ENCODE results near the gene MLLT1.

MLLT1 gene

GRCh38 chr19:6236310-6237291 is 43.2 kb downstream of the MLLT1 start:
- FAIRE-seq (no peak), DNase-seq (ENCODE audit: insufficient read length, low spot score) (no peak)

GRCh38 chr19:6235031-6235951 is 44.5 kb downstream of the MLLT1 start:
- no peak for FAIRE-seq
- DNase-seq (ENCODE audit: insufficient read length, low spot score) = no peak

- no peak for DNase-seq (ENCODE audit: insufficient read length, low spot score)
- FAIRE-seq = no peak
Observed at GRCh38 chr19:6234527-6234926, 45.2 kb downstream of the MLLT1 start.

GRCh38 chr19:6233827-6234511 is 45.8 kb downstream of the MLLT1 start:
- no peak for DNase-seq (ENCODE audit: insufficient read length, low spot score)
- no peak for FAIRE-seq

GRCh38 chr19:6233056-6233826 is 46.5 kb downstream of the MLLT1 start:
- no peak for FAIRE-seq
- DNase-seq (ENCODE audit: insufficient read length, low spot score) = no peak

- DNase-seq (ENCODE audit: insufficient read length, low spot score) = no peak
- no peak for FAIRE-seq
Observed at GRCh38 chr19:6232601-6233055, 47.1 kb downstream of the MLLT1 start.

GRCh38 chr19:6230991-6231448 is 48.8 kb downstream of the MLLT1 start:
- FAIRE-seq = no peak
- DNase-seq (ENCODE audit: insufficient read length, low spot score) = no peak

GRCh38 chr19:6229951-6230712 is 49.6 kb downstream of the MLLT1 start:
- DNase-seq (ENCODE audit: insufficient read length, low spot score) (no peak), FAIRE-seq (no peak)

GRCh38 chr19:6229216-6229913 is 50.4 kb downstream of the MLLT1 start:
- FAIRE-seq = no peak

GRCh38 chr19:6228551-6229215 is 51.1 kb downstream of the MLLT1 start:
- DNase-seq (ENCODE audit: insufficient read length, low spot score) = no peak
- FAIRE-seq = no peak

More at GRCh38 chr19:6229216-6229913, 50.4 kb downstream of the MLLT1 start:
- DNase-seq (ENCODE audit: insufficient read length, low spot score) = no peak

GRCh38 chr19:6227936-6228325 is 51.8 kb downstream of the MLLT1 start:
- FAIRE-seq = no peak
- DNase-seq (ENCODE audit: insufficient read length, low spot score) = no peak

GRCh38 chr19:6227156-6227935 is 52.4 kb downstream of the MLLT1 start:
- FAIRE-seq (no peak), DNase-seq (ENCODE audit: insufficient read length, low spot score) (no peak)

- DNase-seq (ENCODE audit: insufficient read length, low spot score) = no peak
- FAIRE-seq = no peak
Observed at GRCh38 chr19:6226444-6227155, 53.2 kb downstream of the MLLT1 start.

- FAIRE-seq (no peak), DNase-seq (ENCODE audit: insufficient read length, low spot score) (no peak)
Observed at GRCh38 chr19:6226012-6226411, 53.8 kb downstream of the MLLT1 start.

- DNase-seq (ENCODE audit: insufficient read length, low spot score) = no peak
- FAIRE-seq = no peak
Observed at GRCh38 chr19:6225232-6225865, 54.4 kb downstream of the MLLT1 start.

- FAIRE-seq = no peak
- no peak for DNase-seq (ENCODE audit: insufficient read length, low spot score)
Observed at GRCh38 chr19:6224308-6224675, 55.5 kb downstream of the MLLT1 start.

Data from GM19239 (cell line).